Astrocyte (in vitro differentiated cells and primary cell): ENCODE results near the gene CABP2. TPM values are rescaled to one million over a fixed set of nuclear protein-coding genes. Genes with fewer than 3 reads are reported as not detected.

Experiments used
- DNase-seq: peaks from one replicate; pipeline ENCODE4 v3.0.0-alpha.2; 2010; ENCODE audit warnings: low read depth
- FAIRE-seq: peaks from 2 replicates; lab custom pipeline; 2011; peaks lifted over from hg19 to GRCh38; lab: Jason Lieb, UNC
- H2AFZ ChIP-seq: 2 replicates; pipeline ENCODE4 v1.6.0; 2012; ENCODE audit warnings: low read depth, low read length, inconsistent platforms
- H3K27ac ChIP-seq: 2 replicates; pipeline ENCODE4 v1.5.1; 2011; ENCODE audit warnings: low read depth, low read length, inconsistent platforms
- H3K27me3 ChIP-seq: 2 replicates; pipeline ENCODE4 v1.6.0; 2011; ENCODE audit warnings: low read length, inconsistent platforms; ENCODE audit not compliant: insufficient read depth
- H3K36me3 ChIP-seq: 2 replicates; pipeline ENCODE4 v1.5.1; 2011; ENCODE audit warnings: low read length, inconsistent platforms; ENCODE audit not compliant: insufficient read depth
- H3K4me1 ChIP-seq: 2 replicates; pipeline ENCODE4 v1.5.1; 2011; ENCODE audit warnings: low read length, inconsistent platforms; ENCODE audit not compliant: insufficient read depth
- H3K4me2 ChIP-seq: 2 replicates; pipeline ENCODE4 v1.6.0; 2012; ENCODE audit warnings: low read length, inconsistent platforms
- H3K4me3 ChIP-seq: 2 replicates; pipeline ENCODE4 v1.5.1; 2011; ENCODE audit warnings: low read depth, mild to moderate bottlenecking, low read length, inconsistent platforms; ENCODE audit not compliant: insufficient read depth
- H3K79me2 ChIP-seq: 2 replicates; pipeline ENCODE4 v1.6.0; 2012; ENCODE audit warnings: mild to moderate bottlenecking, low read length, inconsistent platforms; ENCODE audit not compliant: insufficient read depth
- H3K9ac ChIP-seq: 2 replicates; pipeline ENCODE4 v1.6.0; 2012; ENCODE audit warnings: mild to moderate bottlenecking, low read length, inconsistent platforms
- H3K9me3 ChIP-seq: 2 replicates; pipeline ENCODE4 v1.5.1; 2012; ENCODE audit warnings: low read depth, mild to moderate bottlenecking, low read length, inconsistent platforms; ENCODE audit not compliant: insufficient read depth
- H4K20me1 ChIP-seq: 2 replicates; pipeline ENCODE4 v1.6.0; 2012; ENCODE audit warnings: low read length, inconsistent platforms; ENCODE audit not compliant: insufficient read depth
- H3K27ac Mint-ChIP-seq: one replicate; pipeline ENCODE4 v1.8.0; 2021; ENCODE audit warnings: mild to moderate bottlenecking, mixed read lengths; ENCODE audit not compliant: unreplicated experiment
- H3K27me3 Mint-ChIP-seq: one replicate; pipeline ENCODE4 v1.8.0; 2021; ENCODE audit warnings: low read depth, mixed read lengths; ENCODE audit not compliant: unreplicated experiment
- H3K36me3 Mint-ChIP-seq: one replicate; pipeline ENCODE4 v1.8.0; 2021; ENCODE audit warnings: low read depth, mixed read lengths; ENCODE audit not compliant: unreplicated experiment
- H3K4me1 Mint-ChIP-seq: one replicate; pipeline ENCODE4 v1.8.0; 2021; ENCODE audit warnings: low read depth, mixed read lengths; ENCODE audit not compliant: unreplicated experiment
- H3K4me3 Mint-ChIP-seq: one replicate; pipeline ENCODE4 v1.8.0; 2021; ENCODE audit warnings: mild to moderate bottlenecking, moderate library complexity, mixed read lengths; ENCODE audit not compliant: unreplicated experiment
- H3K9me3 Mint-ChIP-seq: one replicate; pipeline ENCODE4 v1.8.0; 2021; ENCODE audit warnings: mild to moderate bottlenecking, mixed read lengths; ENCODE audit not compliant: unreplicated experiment
- EZH2 ChIP-seq: IDR thresholded peaks from 2 replicates; pipeline ENCODE4 v1.6.1; 2012; ENCODE audit warnings: mild to moderate bottlenecking, low read length, inconsistent platforms; ENCODE audit not compliant: insufficient read depth
- total RNA-seq: library from RNA; stranded (reverse); gene quantifications from 2 replicates; pipeline ENCODE4 v1.2.1, GENCODE V29; 2021
- TF ChIP-seq, protein P1 (sequence below): IDR thresholded peaks from 2 replicates; pipeline ENCODE4 v1.5.1; 2011; ENCODE audit warnings: low read depth, mild to moderate bottlenecking, inconsistent platforms, low read length, moderate library complexity; ENCODE audit not compliant: insufficient read depth

The CABP2 gene
- total RNA-seq, 1 donor from 2014 or later: not detected

DNA sequence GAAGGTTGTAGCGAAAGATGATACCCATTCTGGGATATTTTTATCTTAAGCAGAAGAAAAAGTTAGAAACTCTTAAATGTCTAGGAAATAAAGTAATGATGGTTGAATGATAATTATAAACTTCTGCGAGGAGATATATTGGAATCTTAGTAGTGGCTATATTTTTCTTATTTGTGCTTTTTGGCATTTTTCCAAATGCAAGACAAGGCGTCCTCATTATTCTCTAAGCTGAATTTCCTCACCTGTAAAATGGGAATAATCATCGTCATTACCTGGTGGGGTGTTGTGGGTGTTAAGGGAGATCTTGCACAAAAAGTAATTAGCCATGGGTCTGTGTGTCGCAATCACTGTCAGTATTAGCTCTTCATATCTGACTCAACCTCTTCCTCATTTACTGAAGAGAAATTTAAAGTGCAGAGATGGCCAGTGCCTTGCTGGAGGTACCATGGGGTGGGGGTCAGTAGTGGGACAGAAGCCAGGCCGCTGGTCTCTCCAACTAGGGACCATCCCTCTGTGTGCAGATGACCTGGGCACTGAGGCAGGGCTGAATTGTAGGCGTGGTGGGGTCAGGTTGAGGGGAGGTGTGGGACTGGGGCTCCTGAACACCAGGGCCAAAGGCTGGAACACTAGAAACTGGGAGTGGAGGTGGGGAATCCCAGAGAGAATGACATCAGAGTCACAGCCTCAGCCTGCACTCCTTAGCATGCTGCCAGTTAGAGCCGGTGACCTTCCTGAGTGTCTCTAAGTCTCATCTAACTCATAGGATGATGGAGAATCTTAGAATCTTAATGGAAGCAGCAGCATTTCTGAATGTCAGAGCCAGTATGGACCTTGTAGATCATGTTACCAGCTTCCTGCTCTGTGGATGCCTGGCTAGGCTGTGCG, 22.2 kb downstream of the CABP2 start:
- Mint-ChIP-seq H3K27ac (no peak overlapping the region), H3K36me3 (peaks cover 14% of the 10 kb centered on the region), H3K4me1 (no peaks in the 10 kb centered on the region), H3K27me3 (no peaks in the 10 kb centered on the region), H3K4me3 (peak overlapping the region; percentile 21), H3K9me3 (no peaks in the 10 kb centered on the region)
- Histone ChIP-seq H3K4me1 (peaks cover 19% of the 10 kb centered on the region), H3K27me3 (no peaks in the 10 kb centered on the region), H4K20me1 (peaks cover 31% of the 10 kb centered on the region), H2AFZ (no peak overlapping the region), H3K4me2 (no peak overlapping the region), H3K36me3 (peaks cover 2% of the 10 kb centered on the region), H3K9ac (no peak overlapping the region), H3K27ac (no peak overlapping the region), H3K9me3 (no peaks in the 10 kb centered on the region), H3K4me3 (no peak overlapping the region), H3K79me2 (peaks cover 18% of the 10 kb centered on the region)
- FAIRE-seq (no peak), DNase-seq (no peak)
- TF ChIP-seq, protein P1, sequence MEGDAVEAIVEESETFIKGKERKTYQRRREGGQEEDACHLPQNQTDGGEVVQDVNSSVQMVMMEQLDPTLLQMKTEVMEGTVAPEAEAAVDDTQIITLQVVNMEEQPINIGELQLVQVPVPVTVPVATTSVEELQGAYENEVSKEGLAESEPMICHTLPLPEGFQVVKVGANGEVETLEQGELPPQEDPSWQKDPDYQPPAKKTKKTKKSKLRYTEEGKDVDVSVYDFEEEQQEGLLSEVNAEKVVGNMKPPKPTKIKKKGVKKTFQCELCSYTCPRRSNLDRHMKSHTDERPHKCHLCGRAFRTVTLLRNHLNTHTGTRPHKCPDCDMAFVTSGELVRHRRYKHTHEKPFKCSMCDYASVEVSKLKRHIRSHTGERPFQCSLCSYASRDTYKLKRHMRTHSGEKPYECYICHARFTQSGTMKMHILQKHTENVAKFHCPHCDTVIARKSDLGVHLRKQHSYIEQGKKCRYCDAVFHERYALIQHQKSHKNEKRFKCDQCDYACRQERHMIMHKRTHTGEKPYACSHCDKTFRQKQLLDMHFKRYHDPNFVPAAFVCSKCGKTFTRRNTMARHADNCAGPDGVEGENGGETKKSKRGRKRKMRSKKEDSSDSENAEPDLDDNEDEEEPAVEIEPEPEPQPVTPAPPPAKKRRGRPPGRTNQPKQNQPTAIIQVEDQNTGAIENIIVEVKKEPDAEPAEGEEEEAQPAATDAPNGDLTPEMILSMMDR: no peak
- TF ChIP-seq EZH2: no peak

DNA sequence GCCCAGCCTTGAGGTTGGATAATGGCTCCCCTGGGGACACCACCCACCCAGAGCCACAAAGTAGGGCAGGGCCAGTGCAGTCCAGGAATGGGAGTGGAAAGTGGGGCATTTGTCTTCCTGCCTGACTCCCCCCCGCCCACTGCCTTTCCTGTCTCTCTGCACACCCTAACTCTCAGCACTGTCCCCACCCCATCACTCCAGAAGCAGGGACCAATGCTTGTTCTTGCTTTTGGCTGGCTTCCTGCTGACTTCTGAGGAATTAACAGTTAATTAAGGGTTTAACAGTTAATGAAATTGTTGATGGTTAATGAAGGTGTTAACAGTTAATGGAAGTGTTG, 22.8 kb downstream of the CABP2 start:
- Histone ChIP-seq H3K36me3 (peaks cover 2% of the 10 kb centered on the region), H2AFZ (no peak overlapping the region), H3K4me3 (no peak overlapping the region), H3K9me3 (no peaks in the 10 kb centered on the region), H3K27me3 (no peaks in the 10 kb centered on the region), H4K20me1 (peaks cover 29% of the 10 kb centered on the region), H3K9ac (no peak overlapping the region), H3K79me2 (peaks cover 18% of the 10 kb centered on the region), H3K4me1 (peaks cover 13% of the 10 kb centered on the region), H3K27ac (no peak overlapping the region), H3K4me2 (no peak overlapping the region)
- Mint-ChIP-seq H3K27me3 (no peaks in the 10 kb centered on the region), H3K4me3 (no peak overlapping the region), H3K36me3 (peaks cover 14% of the 10 kb centered on the region), H3K9me3 (no peaks in the 10 kb centered on the region), H3K27ac (no peak overlapping the region), H3K4me1 (no peaks in the 10 kb centered on the region)
- FAIRE-seq: no peak
- no peak for TF ChIP-seq EZH2
- TF ChIP-seq, protein P1: no peak
- DNase-seq: no peak
